HEK293T (cell line): ENCODE measurements around the gene SLC10A2.

Experiments
- CTCF ChIA-PET: fragments of 350-600 bp; formaldehyde crosslinking; extraction: SDS; loops from one replicate; lab custom pipeline; 2021; ENCODE audit warnings: antibody characterized with exemption, inconsistent platforms; lab: Yijun Ruan, JAX
- POLR2A ChIA-PET: fragments of 350-600 bp; formaldehyde crosslinking; extraction: SDS; loops from one replicate; lab custom pipeline; 2020; ENCODE audit warnings: antibody characterized with exemption, inconsistent platforms; lab: Yijun Ruan, JAX
- DNase-seq: peaks from one replicate; pipeline ENCODE4 v3.0.0; 2012; ENCODE audit warnings: mixed read lengths; ENCODE audit errors: extremely low spot score
- ARNT ChIP-seq: fragments of 450-650 bp; IDR thresholded peaks from 2 replicates; pipeline ENCODE4 v1.6.1; 2017; ENCODE audit warnings: mild to moderate bottlenecking
- BHLHE40 ChIP-seq: fragments of 450-650 bp; IDR thresholded peaks from 2 replicates; pipeline ENCODE4 v1.6.1; 2016; ENCODE audit warnings: mild to moderate bottlenecking, moderate library complexity, borderline replicate concordance
- CTBP1 ChIP-seq: fragments of 450-650 bp; IDR thresholded peaks from 2 replicates; pipeline ENCODE4 v1.6.1; 2016; ENCODE audit warnings: borderline replicate concordance
- ELF4 ChIP-seq: fragments of 450-650 bp; IDR thresholded peaks from 2 replicates; pipeline ENCODE4 v1.6.1; 2017; ENCODE audit warnings: antibody characterized with exemption
- FOXA1 ChIP-seq: fragments of 450-650 bp; IDR thresholded peaks from 2 replicates; pipeline ENCODE4 v1.6.1; 2016; ENCODE audit warnings: mild to moderate bottlenecking
- FOXK2 ChIP-seq: fragments of 450-650 bp; IDR thresholded peaks from 2 replicates; pipeline ENCODE4 v1.6.1; 2016; ENCODE audit warnings: mild to moderate bottlenecking
- FOXM1 ChIP-seq: fragments of 450-650 bp; IDR thresholded peaks from 2 replicates; pipeline ENCODE4 v1.6.1; 2017; ENCODE audit warnings: mild to moderate bottlenecking, borderline replicate concordance
- HDGF ChIP-seq: fragments of 450-650 bp; IDR thresholded peaks from 2 replicates; pipeline ENCODE4 v1.6.1; 2017; ENCODE audit warnings: antibody characterized with exemption, borderline replicate concordance
- L3MBTL2 ChIP-seq: fragments of 450-650 bp; conservative IDR thresholded peaks from 2 replicates; pipeline ENCODE4 v1.6.1; 2016; ENCODE audit warnings: mild to moderate bottlenecking
- LEF1 ChIP-seq: fragments of 450-650 bp; IDR thresholded peaks from 2 replicates; pipeline ENCODE4 v1.6.1; 2017; ENCODE audit warnings: mild to moderate bottlenecking, borderline replicate concordance
- NFRKB ChIP-seq: fragments of 450-650 bp; IDR thresholded peaks from 2 replicates; pipeline ENCODE4 v1.6.1; 2016; ENCODE audit warnings: mild to moderate bottlenecking, moderate library complexity
- SP1 ChIP-seq: fragments of 450-650 bp; IDR thresholded peaks from 2 replicates; pipeline ENCODE4 v1.6.1; 2017
- SUZ12 ChIP-seq: fragments of 450-650 bp; IDR thresholded peaks from 2 replicates; pipeline ENCODE4 v1.6.1; 2016; ENCODE audit warnings: mild to moderate bottlenecking
- TARDBP ChIP-seq: fragments of 450-650 bp; IDR thresholded peaks from 2 replicates; pipeline ENCODE4 v1.6.1; 2016
- ZNF384 ChIP-seq: fragments of 450-650 bp; IDR thresholded peaks from 2 replicates; pipeline ENCODE4 v1.6.1; 2016
- TF ChIP-seq, protein P1 (sequence below): fragments of 450-650 bp; IDR thresholded peaks from 2 replicates; pipeline ENCODE4 v1.6.1; 2016

Gene SLC10A2

DNA sequence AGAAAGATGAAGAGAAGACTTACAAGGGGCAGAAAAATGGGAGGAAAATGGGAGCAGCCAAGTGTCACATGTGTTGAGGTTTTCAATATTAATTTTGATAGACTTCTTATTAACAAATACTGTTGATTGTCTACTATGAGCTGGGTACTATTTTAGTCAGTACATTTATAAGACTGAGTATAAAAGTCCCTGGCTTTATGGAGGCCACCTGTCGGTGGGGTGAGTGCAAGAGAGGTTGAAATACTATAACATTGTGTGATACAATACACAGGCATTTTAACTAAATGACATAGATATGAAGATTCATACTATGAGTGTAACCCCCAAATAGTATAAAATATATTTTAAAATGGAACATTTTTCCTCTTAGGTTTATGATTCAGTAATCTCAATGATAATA lies 29.9 kb downstream of the SLC10A2 start:
- TF ChIP-seq NFRKB = no peak
- no peak for TF ChIP-seq BHLHE40
- no peak for TF ChIP-seq TARDBP
- no peak for TF ChIP-seq HDGF
- no peak for TF ChIP-seq ZNF384
- no peak for TF ChIP-seq CTBP1
- no peak for TF ChIP-seq LEF1
- no peak for TF ChIP-seq ELF4
- no peak for TF ChIP-seq L3MBTL2
- TF ChIP-seq ARNT = no peak
- no peak for TF ChIP-seq FOXA1
- TF ChIP-seq FOXM1 = no peak
- TF ChIP-seq SP1 = no peak
- no peak for TF ChIP-seq FOXK2
- TF ChIP-seq, protein P1, sequence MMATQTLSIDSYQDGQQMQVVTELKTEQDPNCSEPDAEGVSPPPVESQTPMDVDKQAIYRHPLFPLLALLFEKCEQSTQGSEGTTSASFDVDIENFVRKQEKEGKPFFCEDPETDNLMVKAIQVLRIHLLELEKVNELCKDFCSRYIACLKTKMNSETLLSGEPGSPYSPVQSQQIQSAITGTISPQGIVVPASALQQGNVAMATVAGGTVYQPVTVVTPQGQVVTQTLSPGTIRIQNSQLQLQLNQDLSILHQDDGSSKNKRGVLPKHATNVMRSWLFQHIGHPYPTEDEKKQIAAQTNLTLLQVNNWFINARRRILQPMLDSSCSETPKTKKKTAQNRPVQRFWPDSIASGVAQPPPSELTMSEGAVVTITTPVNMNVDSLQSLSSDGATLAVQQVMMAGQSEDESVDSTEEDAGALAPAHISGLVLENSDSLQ = no peak
- TF ChIP-seq SUZ12 = no peak
- no peak for DNase-seq
- CTCF ChIA-PET = interaction anchor here (0.8 kb wide), 1 partner anchor 28 kb away, joined by 4 read pairs; no protein-coding TSS in a partner anchor
- POLR2A ChIA-PET = no interaction called here

DNA sequence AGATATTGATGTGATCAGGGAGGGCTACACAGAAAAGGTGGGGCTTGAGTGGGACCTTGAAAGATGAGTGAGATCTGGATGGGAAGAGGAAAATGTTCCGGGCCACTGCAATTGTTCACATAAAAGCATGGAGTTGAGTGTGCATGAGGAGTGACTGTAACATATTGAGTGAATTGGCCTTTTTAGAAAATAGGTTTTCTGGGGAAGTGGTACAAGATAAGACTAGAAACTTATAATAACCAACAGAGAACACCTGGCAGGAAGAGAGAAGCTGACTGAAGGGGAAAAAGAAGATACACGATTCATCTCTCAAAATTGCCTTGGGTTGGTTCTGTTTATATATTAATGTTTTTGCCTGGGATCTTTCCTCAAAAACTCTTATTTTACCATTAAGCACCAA lies 32.2 kb downstream of the SLC10A2 start:
- TF ChIP-seq BHLHE40 (no peak), ARNT (no peak), CTBP1 (no peak), FOXM1 (no peak), LEF1 (no peak), SP1 (no peak), ELF4 (no peak), HDGF (no peak), SUZ12 (no peak), FOXK2 (no peak), ZNF384 (no peak), TARDBP (no peak), NFRKB (no peak), FOXA1 (no peak)
- TF ChIP-seq, protein P1 = no peak
- no peak for DNase-seq
- ChIA-PET CTCF (interaction anchor here (0.9 kb wide), 1 partner anchor 15 kb away, joined by 3 read pairs; no protein-coding TSS in a partner anchor), POLR2A (no interaction called here)

GRCh38 chr13:103031332-103031873 lies 34.8 kb downstream of the SLC10A2 start:
- TF ChIP-seq BHLHE40 = no peak
- TF ChIP-seq SUZ12 = no peak
- no peak for TF ChIP-seq SP1
- TF ChIP-seq TARDBP = no peak
- no peak for DNase-seq
- POLR2A ChIA-PET = no interaction called here
- CTCF ChIA-PET = no interaction called here

DNA sequence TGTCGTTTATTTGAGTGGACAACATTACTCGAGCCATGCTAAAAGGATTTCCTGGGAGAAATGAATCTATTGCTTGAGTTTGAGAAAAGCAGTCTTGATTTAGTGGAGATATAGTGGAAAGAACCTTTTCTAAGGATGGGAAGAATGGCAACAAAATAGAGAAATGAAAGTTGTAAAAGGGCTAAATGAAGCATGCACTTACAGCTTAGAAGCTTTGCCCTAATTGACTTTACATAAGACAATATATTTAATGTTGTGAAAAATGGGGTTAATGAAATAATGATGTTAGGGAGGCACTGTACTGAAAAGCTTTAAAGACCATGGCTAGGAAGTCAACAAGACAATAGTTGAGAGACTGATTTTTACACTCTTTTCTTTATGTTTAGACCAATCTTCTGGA lies 35.4 kb downstream of the SLC10A2 start:
- TF ChIP-seq LEF1 (no peak), FOXK2 (no peak), BHLHE40 (no peak), L3MBTL2 (no peak), NFRKB (no peak), FOXM1 (no peak), TARDBP (no peak), FOXA1 (no peak), CTBP1 (no peak), ELF4 (no peak), SP1 (no peak), HDGF (no peak), ARNT (no peak), ZNF384 (no peak), SUZ12 (no peak)
- TF ChIP-seq, protein P1 = no peak
- CTCF ChIA-PET = no interaction called here
- DNase-seq = no peak
- POLR2A ChIA-PET = no interaction called here

DNA sequence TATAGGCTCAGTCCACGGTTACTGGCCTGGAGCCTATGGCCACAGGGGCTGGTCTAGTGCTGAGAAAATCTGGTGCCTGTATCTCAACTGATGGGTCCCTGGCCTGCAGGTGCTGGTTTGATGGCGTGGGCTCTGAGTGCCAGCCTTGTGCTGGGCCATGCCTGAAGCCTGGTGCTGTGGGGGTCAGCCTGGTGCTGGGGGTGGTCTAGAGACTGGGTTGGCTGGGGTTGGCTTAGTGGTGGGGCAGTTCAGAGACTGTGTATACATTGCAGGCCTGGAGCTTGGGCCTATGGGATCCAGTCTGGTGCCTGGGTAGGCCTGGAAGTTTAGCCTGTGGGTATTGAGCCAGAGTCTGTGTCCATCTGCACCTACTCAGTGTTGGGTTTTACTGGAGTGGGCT lies 36.4 kb downstream of the SLC10A2 start:
- CTCF ChIA-PET = no interaction called here
- no peak for TF ChIP-seq NFRKB
- no peak for TF ChIP-seq FOXA1
- no peak for DNase-seq
- POLR2A ChIA-PET = no interaction called here

- TF ChIP-seq SUZ12 (no peak), FOXK2 (no peak), L3MBTL2 (no peak), LEF1 (no peak), TARDBP (no peak), SP1 (no peak), FOXA1 (no peak), ZNF384 (no peak), ARNT (no peak), BHLHE40 (no peak), HDGF (no peak), FOXM1 (no peak), ELF4 (no peak), CTBP1 (no peak), NFRKB (no peak)
- TF ChIP-seq, protein P1 = no peak
- DNase-seq = no peak
- ChIA-PET CTCF (interaction anchor here (0.5 kb wide), 1 partner anchor 74 kb away, joined by 3 read pairs; no protein-coding TSS in a partner anchor), POLR2A (no interaction called here)
These were observed 43.9 kb downstream of the SLC10A2 start for GRCh38 chr13:103022336-103022735.
